HG02571 (cell line): ENCODE measurements around the gene BZW2.
"Not testable (repeated sequence)": the region's sequence is repeated elsewhere in the genome, so short reads cannot be mapped to it uniquely, and the experiment has no call there.

Experiments
- ATAC-seq: cut with Tn5 transposase; IDR thresholded peaks from one replicate; pipeline ENCODE4 v1.9.1; 2021; ENCODE audit warnings: mild to moderate bottlenecking, moderate library complexity; ENCODE audit not compliant: unreplicated experiment

Gene BZW2

DNA sequence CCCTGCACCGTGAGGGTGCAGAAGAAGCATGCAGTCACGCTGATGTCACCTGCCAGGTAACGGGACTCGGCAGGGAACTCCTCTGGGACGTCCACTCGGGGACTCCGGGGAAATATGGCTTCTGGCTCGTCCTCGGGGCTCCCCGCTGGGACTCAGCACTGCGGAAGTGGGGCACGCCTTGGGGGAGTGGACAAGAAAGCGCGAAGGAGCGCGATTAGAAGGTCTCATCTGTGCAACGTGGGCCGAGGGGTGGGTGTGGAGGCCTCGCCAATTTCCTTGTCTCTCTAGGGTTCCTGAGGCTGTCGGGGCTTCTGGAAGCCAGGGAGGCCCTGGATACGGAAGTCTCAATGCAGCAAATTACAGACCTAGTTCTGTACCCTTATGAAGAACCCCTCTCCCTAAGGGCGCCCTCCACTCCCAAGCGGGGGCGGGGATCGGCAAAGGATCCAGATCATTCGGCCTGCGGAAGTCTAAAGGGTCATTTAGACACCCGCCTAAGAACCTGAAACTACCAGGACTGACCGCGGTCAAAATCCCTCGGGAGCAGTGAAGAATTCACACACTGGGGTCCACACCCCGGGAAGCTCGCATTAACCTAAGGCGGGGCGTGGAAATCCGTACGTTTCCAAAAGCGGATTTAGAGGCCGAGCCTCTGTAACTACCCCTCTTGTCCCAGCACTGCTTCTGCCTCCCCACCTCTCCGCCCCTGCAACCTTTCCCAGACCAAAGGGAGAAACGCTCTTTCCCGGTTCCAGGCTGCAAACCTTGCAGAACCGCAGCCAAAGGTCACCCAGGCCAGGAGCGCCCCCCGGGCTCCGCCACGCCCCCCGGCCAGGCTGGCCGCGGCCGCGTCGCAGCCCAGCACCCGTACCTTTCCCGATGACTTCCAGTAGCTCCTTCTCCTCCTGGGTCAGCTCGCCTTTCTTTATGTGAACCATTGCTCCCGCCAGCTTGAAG lies 1.1 kb upstream of the BZW2 start:
- ATAC-seq: peak; percentile 18

DNA sequence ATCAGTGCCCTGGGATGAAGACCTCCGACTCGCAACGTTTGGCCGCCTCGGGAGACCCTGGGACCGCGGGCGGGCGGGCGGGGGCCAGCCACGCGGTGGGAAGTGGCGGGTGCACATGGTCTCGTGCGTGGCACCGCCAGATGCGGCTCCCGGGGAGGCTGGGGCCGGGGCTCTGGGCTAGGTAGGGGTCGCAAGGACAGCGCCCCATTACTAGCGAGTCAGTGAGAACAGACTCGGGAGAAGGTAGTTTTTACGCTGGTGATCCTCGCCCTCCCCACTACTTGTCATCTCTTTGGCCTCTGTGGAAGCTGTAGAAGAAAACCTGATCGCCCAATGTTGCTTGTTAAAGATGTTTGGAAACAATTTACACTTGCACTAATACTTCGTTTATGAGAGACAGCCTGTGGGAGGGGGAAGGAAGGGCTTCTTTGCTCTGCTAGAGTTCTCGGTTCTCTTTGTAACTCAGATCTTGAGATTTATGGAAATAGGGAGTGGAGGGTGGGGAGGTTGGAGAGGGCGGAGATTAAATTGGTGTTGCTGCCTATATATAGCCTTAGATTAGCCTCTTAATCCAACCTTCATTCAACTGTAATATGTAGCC lies 591 bp downstream of the BZW2 start:
- no peak for ATAC-seq

DNA sequence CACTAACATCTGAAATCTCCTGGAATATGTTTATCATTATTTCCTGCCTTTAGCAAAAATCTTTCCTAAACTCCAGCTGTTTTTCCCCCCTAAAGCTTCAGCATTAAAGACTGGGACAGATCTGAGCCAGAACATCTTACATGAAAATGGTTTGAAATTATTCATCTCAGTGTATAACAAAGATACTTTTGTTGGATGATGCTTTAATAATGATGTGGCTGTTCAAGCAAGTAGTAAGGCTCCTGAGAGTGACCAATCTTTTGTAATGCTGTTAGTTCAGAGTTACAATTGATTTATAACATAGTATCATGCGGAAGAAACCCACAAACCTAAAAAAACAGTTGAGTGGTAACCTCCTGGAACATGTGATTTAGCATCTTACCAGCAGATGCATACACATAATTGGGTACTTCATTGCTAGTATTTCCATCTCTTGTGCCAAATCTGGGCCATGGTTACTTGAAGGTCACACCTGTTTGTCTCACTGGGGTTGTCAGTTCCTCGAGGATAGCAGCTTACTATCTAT lies 1.5 kb downstream of the BZW2 start:
- ATAC-seq: no peak

DNA sequence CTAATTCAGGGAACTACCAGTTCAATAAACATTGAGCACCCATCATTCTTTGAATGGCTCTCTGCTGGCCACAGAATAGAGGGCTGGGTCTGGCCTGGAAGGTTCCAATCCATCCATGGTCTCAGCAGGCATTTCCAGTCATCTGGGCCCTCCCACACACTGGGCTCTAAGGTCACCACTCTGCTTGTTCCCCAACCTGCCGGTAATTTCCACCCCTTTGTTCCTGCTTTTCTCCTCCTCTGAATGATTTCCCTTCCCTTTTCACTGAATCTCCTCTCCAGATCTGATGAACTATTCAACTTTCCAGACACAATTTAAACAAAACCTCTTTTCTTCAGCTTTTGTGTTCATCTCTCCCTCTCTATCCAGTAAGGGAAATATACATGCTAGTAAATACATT lies 2.6 kb downstream of the BZW2 start:
- no peak for ATAC-seq

DNA sequence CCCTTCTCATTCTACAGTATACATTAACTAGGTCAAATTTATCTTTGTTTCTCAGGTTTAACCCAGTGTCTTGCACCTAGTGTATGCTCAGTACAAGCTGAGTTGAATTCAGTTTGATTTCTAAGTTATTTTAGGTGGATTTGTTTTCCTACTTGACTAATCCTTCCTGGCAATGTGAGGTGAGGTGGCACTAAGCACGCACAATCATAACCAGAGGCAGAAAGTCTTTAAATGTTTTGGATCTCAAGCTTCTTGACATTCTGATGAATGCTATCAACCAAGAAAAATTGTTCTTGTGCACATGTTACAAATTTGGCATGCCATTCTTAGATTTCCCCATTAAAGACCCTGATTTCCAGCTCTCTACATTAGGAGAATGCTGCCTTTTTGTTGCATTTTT lies 3.2 kb downstream of the BZW2 start:
- no peak for ATAC-seq

DNA sequence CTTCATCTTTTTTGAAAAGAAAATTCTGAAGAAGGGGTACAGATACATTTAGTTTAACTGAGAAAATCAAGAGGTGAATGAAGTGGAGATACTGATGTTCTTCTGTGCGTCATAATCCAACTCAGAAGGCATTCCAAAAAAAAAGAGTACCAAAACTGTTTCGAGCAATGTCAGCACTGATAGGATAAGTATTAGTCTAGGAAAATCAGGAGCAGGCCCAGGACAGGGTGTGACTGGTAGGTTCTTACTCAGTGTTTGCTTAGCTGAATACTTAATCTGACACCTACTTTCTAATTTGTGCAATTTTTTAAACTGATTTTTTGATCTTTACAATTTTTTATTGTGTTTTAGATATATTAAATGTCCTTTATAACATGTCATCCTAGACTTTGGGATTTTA lies 4.3 kb downstream of the BZW2 start:
- ATAC-seq: no peak

DNA sequence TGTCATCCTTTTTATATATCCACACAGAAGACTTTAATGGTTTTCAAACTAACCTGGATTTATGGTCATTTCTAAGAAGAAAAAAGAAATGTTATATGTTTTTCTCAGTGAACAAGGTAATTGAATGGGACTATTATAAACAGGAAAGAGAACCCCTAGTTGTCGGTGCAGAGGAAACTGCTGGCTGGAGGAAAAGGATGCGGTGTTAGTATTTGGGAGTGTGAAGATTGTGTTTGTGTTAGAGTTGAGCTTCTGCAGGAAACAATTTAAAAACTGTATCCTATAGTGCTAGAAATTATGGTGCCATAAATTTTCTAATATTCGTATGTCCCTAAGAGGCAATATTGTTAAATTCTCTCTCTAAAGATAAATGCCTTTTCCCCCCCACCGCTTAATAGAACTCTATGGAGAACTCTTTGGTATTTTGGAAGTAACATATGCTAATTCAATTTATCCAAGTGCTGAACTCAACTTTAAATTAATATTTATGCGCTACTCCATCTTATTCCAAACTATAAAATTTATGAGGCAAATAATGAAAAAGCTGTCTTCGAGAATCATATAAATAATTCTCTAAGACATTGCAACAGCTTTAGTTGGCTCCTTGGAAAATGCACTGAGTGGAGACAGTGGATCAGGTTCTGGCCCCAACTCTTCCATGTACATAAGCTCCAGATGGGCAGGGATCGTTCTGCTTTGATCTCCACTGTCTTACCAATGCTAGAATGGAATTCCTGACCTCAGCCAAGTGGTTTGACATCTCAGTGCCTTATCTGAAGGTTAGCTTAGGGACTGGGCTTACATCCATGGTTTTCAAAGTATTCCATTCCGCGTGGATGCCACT lies 5.6 kb downstream of the BZW2 start:
- ATAC-seq: no peak

DNA sequence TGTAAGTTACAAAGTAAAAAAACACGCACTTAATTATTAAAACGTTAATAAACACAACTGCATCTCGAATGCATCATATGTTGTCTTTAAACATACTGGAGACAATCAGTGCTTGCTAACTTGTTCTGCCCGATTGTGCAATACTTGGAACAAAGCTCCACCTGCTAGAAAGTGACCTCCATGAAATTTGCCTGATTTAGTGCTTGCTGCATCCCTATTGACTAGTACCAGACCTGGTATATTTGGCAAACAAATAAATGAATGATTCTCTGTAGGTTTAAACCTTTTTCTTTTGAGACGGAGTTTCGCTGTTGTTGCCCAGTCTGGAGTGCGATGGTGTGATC lies 6.2 kb downstream of the BZW2 start:
- ATAC-seq: no peak

DNA sequence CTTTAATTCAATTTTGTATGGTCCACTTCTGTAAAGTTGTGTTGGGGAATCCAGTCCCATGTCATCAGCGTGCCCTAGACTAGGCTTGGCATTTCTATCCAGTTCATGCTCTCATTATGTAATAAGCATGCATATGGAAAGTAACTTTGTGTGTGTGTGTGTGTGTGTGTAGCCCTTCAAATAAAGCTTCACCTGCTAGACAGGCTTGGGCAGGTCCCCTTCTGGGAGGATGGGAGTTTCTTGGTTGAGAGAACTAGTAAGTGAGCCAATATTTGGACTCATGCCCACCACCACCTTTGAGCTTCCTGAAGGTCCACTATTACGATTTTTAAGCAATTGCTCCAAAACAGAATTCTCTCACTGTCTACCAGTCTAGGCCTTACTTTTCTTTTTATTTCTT lies 6.9 kb downstream of the BZW2 start:
- no peak for ATAC-seq

DNA sequence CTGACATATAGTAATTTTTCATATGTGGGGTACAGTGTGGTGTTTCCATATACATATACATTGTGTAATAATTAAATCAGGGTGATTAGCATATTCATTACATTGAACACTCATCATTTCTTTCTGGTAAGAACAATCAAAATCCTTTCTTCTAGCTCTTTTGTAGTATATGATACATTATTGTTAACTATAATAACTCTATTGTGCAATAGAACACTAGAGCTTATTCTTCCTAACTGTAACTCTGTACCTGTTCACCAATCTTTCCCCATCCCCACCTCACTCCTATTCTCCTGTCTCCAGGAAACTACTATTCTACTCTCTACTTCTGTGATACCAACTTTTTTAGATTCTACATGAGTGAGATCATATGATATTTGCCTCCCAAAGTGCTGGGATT lies 9.4 kb downstream of the BZW2 start:
- no peak for ATAC-seq

DNA sequence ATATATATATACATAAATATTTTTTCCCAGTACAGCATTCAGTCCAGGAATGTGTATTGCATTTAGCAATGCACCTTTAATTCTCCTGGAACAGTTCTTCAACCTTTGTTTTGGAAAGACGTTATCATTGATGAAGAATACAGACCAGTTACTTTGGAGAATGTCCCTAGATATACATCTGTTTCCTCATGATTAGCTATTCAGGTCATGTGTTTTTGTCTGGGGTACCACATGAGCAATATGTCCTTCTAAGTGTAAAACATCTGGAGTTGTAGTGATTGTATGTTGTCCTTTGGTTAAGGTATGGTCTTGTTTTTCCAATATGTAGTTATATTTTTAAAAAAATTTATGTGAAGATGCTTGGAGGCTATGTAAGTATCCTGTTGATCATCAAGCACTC lies 10.2 kb downstream of the BZW2 start:
- ATAC-seq: no peak

DNA sequence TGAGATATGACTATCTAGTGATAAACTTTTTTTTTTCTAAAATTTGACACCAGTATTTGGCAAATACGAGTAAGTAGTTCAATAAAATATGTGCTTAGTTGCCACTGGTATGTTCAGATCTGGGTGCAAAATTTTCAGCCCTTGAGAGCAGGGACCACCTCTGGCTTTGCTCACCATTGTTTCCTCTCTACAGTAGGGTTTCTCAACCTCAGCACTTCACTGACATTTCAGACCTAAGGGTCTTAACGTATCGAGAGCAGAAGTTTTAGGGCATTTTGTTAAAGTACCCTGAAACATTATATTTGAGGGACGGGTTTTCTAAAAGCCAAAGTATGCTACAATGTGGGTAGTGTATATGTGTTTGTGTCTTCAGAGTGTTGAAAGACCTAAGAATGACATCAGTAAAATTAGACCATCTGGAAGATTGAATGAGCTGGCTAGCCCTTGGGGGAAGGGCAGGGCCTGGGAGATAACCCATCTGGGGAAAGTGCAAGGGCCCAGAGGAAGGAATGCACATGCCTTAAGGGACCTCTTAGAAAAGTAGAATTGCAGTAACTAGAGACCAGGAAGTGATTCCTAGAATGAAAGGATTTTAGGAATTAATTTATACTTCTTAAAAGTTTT lies 11.8 kb downstream of the BZW2 start:
- ATAC-seq: no peak

DNA sequence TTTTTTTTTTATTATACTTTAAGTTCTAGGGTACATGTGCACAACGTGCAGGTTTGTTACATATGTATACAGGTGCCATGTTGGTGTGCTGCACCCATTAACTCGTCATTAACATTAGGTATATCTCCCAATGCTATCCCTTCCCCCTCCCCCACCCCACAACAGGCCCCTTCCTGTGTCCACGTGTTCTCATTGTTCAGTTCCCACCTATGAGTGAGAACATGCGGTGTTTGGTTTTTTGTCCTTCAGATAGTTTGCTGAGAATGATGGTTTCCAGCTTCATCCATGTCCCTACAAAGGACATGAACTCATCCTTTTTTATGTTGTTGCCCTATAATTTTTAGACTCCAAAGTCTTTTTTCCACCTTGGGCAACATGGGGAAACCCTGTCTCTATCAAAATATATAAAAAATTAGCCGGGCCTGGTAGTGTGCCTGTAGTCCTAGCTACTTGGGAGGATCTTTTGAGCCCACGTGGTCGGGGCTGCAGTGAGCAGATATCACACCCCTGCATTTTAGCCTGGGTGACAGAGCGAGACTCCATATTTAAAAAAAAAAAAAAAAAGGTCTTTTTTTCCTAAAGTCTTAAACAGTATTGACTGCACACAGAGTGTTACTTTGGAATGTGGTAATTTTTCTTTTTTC lies 14.0 kb downstream of the BZW2 start:
- not testable (repeated sequence) for ATAC-seq

DNA sequence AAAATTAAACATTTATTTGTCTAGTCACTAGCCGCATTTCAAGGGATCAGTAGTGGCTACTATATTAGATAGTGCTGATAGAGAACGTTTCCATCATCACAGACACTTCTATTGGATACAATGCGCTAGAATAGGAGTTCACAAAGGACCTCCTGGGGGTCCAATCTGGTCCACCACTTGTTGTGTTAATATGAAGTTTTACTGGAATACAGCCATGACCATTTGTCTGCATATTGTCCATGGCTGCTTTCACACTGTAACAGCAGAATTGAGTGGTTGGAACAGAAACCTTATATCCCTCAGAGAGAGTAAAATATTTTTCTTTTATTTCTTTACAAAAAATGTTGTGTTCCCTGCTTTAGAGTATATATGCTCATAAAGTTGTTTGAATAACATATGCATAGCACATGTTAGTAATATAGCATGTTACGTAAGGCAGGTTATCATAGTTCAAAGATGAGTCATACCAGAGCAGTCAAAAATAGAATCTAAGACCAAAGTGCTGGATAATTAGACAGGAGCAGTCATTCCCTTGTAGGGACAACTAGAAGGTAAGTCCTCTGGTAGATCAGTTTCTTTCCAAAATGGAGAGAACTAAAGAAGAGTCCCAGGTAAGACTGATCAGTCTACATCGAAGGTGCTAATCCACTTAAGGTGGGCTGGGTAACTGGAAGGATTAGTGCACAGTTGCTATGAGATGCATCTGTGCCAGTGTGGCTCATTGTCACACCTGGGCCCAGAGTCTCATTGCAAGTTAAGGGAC lies 14.9 kb downstream of the BZW2 start:
- ATAC-seq: no peak

DNA sequence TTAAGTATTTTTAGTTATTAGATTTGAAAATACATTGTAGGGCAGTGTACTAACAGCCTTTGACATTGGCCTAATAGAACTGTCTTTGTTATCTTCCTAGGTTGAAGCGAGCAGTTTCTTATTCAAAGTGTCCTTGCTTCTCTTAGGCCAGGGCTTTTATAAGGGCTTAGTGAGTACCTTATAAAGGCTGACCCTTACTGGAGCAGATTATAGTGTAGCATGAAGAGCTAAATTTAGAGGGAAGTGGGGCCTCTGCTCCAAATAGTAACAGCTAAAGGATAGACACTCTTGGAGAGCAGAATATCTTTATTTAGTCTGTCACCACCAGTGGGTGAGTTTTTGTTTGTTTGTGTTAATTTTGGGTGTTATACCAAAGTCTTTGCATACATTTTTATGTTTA lies 15.9 kb downstream of the BZW2 start:
- ATAC-seq: no peak

DNA sequence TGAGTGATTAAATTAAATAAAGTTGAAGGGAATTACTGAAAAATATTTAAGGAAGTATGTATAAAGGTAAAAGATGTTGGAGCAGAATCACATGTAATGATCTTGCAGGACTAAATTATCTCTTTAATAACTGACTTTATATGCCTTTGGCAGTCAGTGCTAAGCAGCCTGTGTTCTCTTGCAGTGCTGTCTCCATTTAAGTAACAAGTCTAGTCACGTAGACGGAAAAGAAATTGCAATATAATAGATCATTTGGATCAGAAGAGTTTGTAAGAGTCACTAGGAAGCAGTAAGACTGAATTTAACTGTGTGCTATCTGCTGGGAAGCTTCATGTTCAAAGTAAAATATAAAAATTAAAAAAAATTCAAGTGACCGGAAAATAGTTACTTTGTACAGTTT lies 21.4 kb downstream of the BZW2 start:
- no peak for ATAC-seq

DNA sequence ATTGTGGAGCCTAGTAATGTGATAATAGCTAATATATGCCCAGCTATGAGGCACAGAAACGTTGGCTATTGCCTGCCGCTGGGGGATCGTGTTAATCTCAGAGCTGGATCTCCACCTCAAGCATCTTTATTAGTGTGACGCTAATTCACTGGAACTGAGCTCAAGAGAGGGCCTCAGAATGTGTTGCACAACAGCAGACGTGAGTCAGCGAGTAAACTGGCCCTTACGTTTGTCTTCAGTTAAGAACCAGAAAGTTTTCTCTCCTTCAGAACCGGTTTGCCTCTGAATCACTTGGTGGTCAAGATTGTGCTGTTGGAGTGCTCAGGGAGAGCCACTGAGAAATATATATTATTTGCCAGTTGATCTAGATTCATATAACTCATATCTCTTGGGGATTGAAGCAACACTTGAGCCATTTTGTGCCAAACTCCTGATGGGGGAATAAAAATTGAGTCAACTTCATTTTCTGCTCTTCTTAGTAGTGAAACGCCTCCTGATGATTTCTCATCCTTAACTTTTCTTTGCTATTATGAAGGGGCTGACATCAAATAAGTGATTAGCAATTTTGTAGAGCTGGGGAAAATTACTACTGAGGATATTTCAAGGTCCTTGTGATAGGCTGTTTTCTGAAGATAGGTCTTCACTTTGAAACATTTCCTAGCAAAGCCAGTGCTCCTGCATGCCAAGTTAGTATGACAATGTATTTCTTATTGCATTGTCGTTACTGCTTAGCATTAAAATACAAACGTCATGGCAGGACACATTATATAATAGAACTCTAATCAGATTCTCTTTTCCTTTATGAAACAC lies 22.3 kb downstream of the BZW2 start:
- no peak for ATAC-seq

DNA sequence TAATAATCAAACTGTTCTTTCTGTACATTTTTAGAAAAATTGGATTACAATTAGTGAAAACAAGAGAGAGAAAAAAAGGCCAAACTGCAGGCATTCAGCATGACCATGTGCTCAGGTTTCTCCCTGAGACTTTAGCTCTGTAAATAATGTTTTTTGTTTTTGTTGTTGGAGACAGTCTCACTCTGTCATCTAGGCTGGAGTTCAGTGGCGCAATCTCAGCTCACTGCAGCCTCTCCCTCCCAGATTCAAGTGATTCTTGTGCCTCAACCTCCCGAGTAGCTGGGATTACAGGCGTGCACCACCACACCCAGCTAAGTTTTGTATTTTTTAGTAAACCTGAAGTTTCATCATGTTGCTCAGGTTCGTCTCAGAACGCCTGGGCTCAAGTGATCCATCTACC lies 23.0 kb downstream of the BZW2 start:
- no peak for ATAC-seq

DNA sequence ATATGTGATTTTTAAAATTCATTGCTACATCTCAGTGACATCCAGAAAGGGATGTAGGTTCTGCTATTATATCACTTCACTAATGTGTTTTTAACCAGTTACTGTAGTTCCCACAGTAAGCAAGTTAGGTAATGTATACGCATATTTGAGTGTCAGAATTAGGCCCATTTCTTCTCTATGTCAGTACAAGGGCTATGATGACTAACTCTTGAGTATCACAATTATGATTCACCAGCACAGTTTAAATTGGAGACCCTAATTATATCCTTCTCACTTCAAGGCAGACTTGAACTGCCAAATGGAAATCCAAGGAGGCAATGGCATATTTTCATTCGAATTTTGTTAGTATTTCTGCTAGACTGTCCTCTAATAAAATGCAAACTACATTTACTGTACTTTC lies 23.6 kb downstream of the BZW2 start:
- ATAC-seq: no peak
